ENCODE measurements around the gene GDAP1L1. TPM values are rescaled to one million over a fixed set of nuclear protein-coding genes. Genes with fewer than 3 reads are reported as not detected.

Gene GDAP1L1
- total and polyA plus RNA-seq, 2 donors (not counting 1 experiment from before 2014, with no cell fraction given): not detected

DNA sequence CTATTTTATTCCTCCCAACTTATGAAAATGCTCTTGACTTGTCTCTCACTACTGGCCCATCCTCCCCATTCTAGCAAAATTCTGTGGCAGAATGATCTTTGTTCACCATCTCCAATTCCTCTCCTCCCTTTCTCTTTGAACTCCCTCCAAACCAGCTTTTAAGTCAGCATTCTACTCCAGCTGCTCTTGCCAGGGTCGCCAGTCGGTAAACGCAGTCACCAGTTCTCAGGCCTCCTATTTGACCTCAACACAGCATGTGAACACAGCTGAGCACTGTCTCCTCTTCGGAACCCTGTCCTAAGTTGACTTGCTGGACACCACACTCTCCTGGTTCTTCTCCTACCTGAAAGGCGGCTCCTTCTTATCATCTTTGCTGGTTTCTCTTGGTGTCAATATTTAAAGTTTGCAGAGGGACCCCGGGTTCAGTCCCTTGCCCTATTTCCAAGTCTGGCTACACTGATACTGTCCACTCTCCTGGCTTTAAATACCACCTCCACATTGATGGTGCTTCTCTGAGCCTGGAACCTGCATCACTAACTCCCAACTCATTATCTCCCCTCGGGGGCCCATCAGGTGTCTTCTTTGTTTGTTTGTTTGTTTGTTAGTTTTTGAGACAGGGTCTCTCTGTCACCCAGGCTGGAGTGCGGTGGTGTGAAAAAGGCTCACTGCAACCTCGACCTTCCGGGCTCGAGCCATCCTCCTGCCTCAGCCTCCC is 27.4 kb downstream of the GDAP1L1 start:
- Histone ChIP-seq H3K9ac (ENCODE audit: insufficient read depth, low read length) (no peak overlapping the region), H3K9me3 (ENCODE audit: control insufficient read depth, insufficient read depth, low read depth, low read length) (no peaks in the 10 kb centered on the region), H2AFZ (ENCODE audit: low read length) (no peak overlapping the region), H3K4me3 (replicated peaks in 1 of 4; ENCODE audit: control extremely low read depth in 1 of 4, insufficient read depth in 1 of 4, low read depth in 3 of 4, low read length in 4 of 4) (no peak overlapping the region), H3K27me3 (ENCODE audit: control insufficient read depth, insufficient read depth, low read length) (no peaks in the 10 kb centered on the region), H3K79me2 (ENCODE audit: control insufficient read depth, insufficient read depth, low read length) (no peaks in the 10 kb centered on the region), H3K4me1 (ENCODE audit: control insufficient read depth, extremely low read depth, insufficient read depth, low read length) (no peaks in the 10 kb centered on the region), H3K27ac (ENCODE audit: insufficient read depth, low read length) (no peak overlapping the region), H4K20me1 (ENCODE audit: control insufficient read depth, extremely low read depth, insufficient read depth, low read length) (no peaks in the 10 kb centered on the region), H3K36me3 (ENCODE audit: control insufficient read depth, insufficient read depth, low read length) (no peaks in the 10 kb centered on the region), H3K4me2 (ENCODE audit: extremely low read depth, insufficient read depth, low read length) (no peak overlapping the region)
- TF ChIP-seq, protein P1, sequence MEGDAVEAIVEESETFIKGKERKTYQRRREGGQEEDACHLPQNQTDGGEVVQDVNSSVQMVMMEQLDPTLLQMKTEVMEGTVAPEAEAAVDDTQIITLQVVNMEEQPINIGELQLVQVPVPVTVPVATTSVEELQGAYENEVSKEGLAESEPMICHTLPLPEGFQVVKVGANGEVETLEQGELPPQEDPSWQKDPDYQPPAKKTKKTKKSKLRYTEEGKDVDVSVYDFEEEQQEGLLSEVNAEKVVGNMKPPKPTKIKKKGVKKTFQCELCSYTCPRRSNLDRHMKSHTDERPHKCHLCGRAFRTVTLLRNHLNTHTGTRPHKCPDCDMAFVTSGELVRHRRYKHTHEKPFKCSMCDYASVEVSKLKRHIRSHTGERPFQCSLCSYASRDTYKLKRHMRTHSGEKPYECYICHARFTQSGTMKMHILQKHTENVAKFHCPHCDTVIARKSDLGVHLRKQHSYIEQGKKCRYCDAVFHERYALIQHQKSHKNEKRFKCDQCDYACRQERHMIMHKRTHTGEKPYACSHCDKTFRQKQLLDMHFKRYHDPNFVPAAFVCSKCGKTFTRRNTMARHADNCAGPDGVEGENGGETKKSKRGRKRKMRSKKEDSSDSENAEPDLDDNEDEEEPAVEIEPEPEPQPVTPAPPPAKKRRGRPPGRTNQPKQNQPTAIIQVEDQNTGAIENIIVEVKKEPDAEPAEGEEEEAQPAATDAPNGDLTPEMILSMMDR (conservative IDR thresholded peaks at IDR 0.05 in 1 of 2, IDR thresholded peaks at IDR 0.05 in 1 of 2; ENCODE audit: low read depth in 1 of 2, low read length in 2 of 2): no peak
- TF ChIP-seq EZH2 (IDR thresholded peaks at IDR 0.05; ENCODE audit: low read length, missing control alignments): no peak
- DNase-seq (ENCODE audit: low read depth in 2 of 2): no peak

DNA sequence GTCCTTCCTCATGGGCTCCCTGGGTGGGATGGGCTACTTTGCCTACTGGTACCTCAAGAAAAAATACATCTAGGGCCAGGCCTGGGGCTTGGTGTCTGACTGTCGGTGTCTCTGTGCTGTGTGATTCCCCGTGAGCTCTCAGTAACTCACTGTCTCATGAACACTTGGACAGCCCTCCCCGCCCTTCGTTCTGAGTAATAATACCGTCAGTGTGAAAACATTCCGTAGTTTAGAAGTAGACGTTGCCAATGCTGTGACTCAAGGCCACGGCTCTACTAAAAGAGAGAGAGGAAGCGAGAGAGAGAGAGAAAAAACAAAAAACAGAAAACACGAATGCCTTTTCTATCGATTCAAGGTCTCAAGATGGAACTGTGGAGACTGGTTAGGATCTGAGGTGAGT is 32.1 kb downstream of the GDAP1L1 start:
- Histone ChIP-seq H3K4me3 (replicated peaks in 1 of 4; ENCODE audit: control extremely low read depth in 1 of 4, insufficient read depth in 1 of 4, low read depth in 3 of 4, low read length in 4 of 4) (no peak overlapping the region), H3K79me2 (ENCODE audit: control insufficient read depth, insufficient read depth, low read length) (no peaks in the 10 kb centered on the region), H3K27me3 (ENCODE audit: control insufficient read depth, insufficient read depth, low read length) (no peaks in the 10 kb centered on the region), H3K27ac (ENCODE audit: insufficient read depth, low read length) (no peak overlapping the region), H3K4me1 (ENCODE audit: control insufficient read depth, extremely low read depth, insufficient read depth, low read length) (no peaks in the 10 kb centered on the region), H3K4me2 (ENCODE audit: extremely low read depth, insufficient read depth, low read length) (no peak overlapping the region), H3K36me3 (ENCODE audit: control insufficient read depth, insufficient read depth, low read length) (no peaks in the 10 kb centered on the region), H3K9me3 (ENCODE audit: control insufficient read depth, insufficient read depth, low read depth, low read length) (no peaks in the 10 kb centered on the region), H3K9ac (ENCODE audit: insufficient read depth, low read length) (no peak overlapping the region), H2AFZ (ENCODE audit: low read length) (no peak overlapping the region), H4K20me1 (ENCODE audit: control insufficient read depth, extremely low read depth, insufficient read depth, low read length) (no peaks in the 10 kb centered on the region)
- DNase-seq (ENCODE audit: low read depth in 2 of 2): peak; percentile 47 to 93
- TF ChIP-seq, protein P1 (conservative IDR thresholded peaks at IDR 0.05 in 1 of 2, IDR thresholded peaks at IDR 0.05 in 1 of 2; ENCODE audit: low read depth in 1 of 2, low read length in 2 of 2): no peak
- no peak for TF ChIP-seq EZH2 (IDR thresholded peaks at IDR 0.05; ENCODE audit: low read length, missing control alignments)

DNA sequence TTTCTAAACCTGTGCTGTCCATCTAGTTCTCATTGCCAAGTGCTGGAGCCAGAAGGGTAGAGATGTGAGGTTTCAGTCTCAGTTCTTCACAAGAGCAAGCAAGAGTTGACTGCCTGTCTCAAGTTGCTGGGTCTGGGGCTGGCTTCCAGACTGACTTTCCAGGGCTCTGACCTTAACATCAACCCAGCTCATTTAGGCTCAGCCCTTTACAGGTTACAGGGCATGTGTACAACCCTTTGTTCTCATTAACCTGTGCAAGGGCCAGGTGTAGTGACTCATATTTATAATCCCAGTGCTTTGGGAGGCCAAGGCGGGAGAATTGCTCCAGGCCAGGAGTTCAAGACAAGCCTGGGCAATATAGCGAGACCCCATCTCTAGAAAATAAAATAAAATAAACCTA is 33.3 kb downstream of the GDAP1L1 start:
- H4K20me1 ChIP-seq (ENCODE audit: control insufficient read depth, extremely low read depth, insufficient read depth, low read length): no peaks in the 10 kb centered on the region
- no peak overlapping the region for H3K27ac ChIP-seq (ENCODE audit: insufficient read depth, low read length)
- no peaks in the 10 kb centered on the region for H3K4me1 ChIP-seq (ENCODE audit: control insufficient read depth, extremely low read depth, insufficient read depth, low read length)
- no peaks in the 10 kb centered on the region for H3K27me3 ChIP-seq (ENCODE audit: control insufficient read depth, insufficient read depth, low read length)
- H3K4me2 ChIP-seq (ENCODE audit: extremely low read depth, insufficient read depth, low read length): no peak overlapping the region
- no peak overlapping the region for H3K4me3 ChIP-seq (replicated peaks in 1 of 4; ENCODE audit: control extremely low read depth in 1 of 4, insufficient read depth in 1 of 4, low read depth in 3 of 4, low read length in 4 of 4)
- no peak for DNase-seq (ENCODE audit: low read depth in 2 of 2)
- H3K79me2 ChIP-seq (ENCODE audit: control insufficient read depth, insufficient read depth, low read length): no peaks in the 10 kb centered on the region
- no peaks in the 10 kb centered on the region for H3K9me3 ChIP-seq (ENCODE audit: control insufficient read depth, insufficient read depth, low read depth, low read length)
- H3K36me3 ChIP-seq (ENCODE audit: control insufficient read depth, insufficient read depth, low read length): no peaks in the 10 kb centered on the region
- H3K9ac ChIP-seq (ENCODE audit: insufficient read depth, low read length): no peak overlapping the region
- no peak overlapping the region for H2AFZ ChIP-seq (ENCODE audit: low read length)
- no peak for TF ChIP-seq EZH2 (IDR thresholded peaks at IDR 0.05; ENCODE audit: low read length, missing control alignments)
- TF ChIP-seq, protein P1 (conservative IDR thresholded peaks at IDR 0.05 in 1 of 2, IDR thresholded peaks at IDR 0.05 in 1 of 2; ENCODE audit: low read depth in 1 of 2, low read length in 2 of 2): no peak
